ENCODE data around the gene TMPRSS3. TPM values are rescaled to one million over a fixed set of nuclear protein-coding genes. Genes with fewer than 3 reads are reported as not detected.

Gene TMPRSS3
- total RNA-seq, 2 experiments from 2014 or later, result 123 to 134 TPM

- Mint-ChIP-seq H3K4me3 (no peak overlapping the region), H3K27ac (no peak overlapping the region), H3K9me3 (peaks cover 1% of the 10 kb centered on the region), H3K36me3 (ENCODE audit: low read depth) (no peaks in the 10 kb centered on the region), H3K27me3 (no peaks in the 10 kb centered on the region), H3K4me1 (ENCODE audit: low read depth) (peaks cover 17% of the 10 kb centered on the region)
- intact Hi-C loops (cut with micrococcal nuclease), result loop anchor here (5.0 kb wide), 1 partner anchor 108 kb away; no protein-coding TSS in a partner anchor
- CTCF ChIA-PET, result interaction anchor here (0.8 to 5.9 kb wide), 29 partner anchors 8 to 222 kb away, joined by 3 to 47 read pairs (median 5); partner anchors contain the start of genes TFF1 and UBASH3A
- ATAC-seq, result peak; percentile 8
- TF ChIP-seq CTCF (IDR thresholded peaks at IDR 0.05), result no peak
- no peak for DNase-seq
- POLR2A ChIA-PET, result interaction anchor here (0.8 to 1.8 kb wide), 5 partner anchors 28 to 110 kb away, joined by 3 to 6 read pairs (median 4); partner anchors contain the start of gene TFF1
Measured at GRCh38 chr21:42338729-42339715, 56.8 kb downstream of the TMPRSS3 start.

- H3K36me3 Mint-ChIP-seq (ENCODE audit: low read depth), result no peaks in the 10 kb centered on the region
- no peaks in the 10 kb centered on the region for H3K27me3 Mint-ChIP-seq
- TF ChIP-seq CTCF (IDR thresholded peaks at IDR 0.05), result peak; percentile 91
- ChIA-PET POLR2A (interaction anchor here (0.8 to 1.8 kb wide), 8 partner anchors 29 to 111 kb away, joined by 3 to 6 read pairs (median 4); partner anchors contain the start of genes TFF1 and UBASH3A), CTCF (interaction anchor here (0.6 to 5.9 kb wide), 39 partner anchors 9 to 221 kb away, joined by 3 to 47 read pairs (median 5); partner anchors contain the start of genes RSPH1, TFF1 and UBASH3A)
- peaks cover 1% of the 10 kb centered on the region for H3K9me3 Mint-ChIP-seq
- H3K4me3 Mint-ChIP-seq, result no peak overlapping the region
- DNase-seq (peak; percentile 94), ATAC-seq (peak; percentile 99)
- peak overlapping the region; percentile 63 for H3K27ac Mint-ChIP-seq
- peaks cover 17% of the 10 kb centered on the region for H3K4me1 Mint-ChIP-seq (ENCODE audit: low read depth)
- intact Hi-C loops (cut with micrococcal nuclease), result loop anchor here (5.0 kb wide), 1 partner anchor 109 kb away; no protein-coding TSS in a partner anchor
Measured at GRCh38 chr21:42337830-42338728, 57.8 kb downstream of the TMPRSS3 start.

- ChIA-PET POLR2A (interaction anchor here (1.0 to 1.8 kb wide), 4 partner anchors 37 to 110 kb away, joined by 3 to 6 read pairs (median 5); partner anchors contain the start of gene UBASH3A), CTCF (interaction anchor here (0.6 to 5.9 kb wide), 32 partner anchors 8 to 220 kb away, joined by 3 to 47 read pairs (median 5); partner anchors contain the start of genes RSPH1, TFF1 and UBASH3A)
- DNase-seq, result no peak
- ATAC-seq, result no peak
- no peaks in the 10 kb centered on the region for H3K27me3 Mint-ChIP-seq
- H3K36me3 Mint-ChIP-seq (ENCODE audit: low read depth), result no peaks in the 10 kb centered on the region
- no peak overlapping the region for H3K4me3 Mint-ChIP-seq
- intact Hi-C loops (cut with micrococcal nuclease), result loop anchor here (5.0 kb wide), 1 partner anchor 110 kb away; no protein-coding TSS in a partner anchor
- peak overlapping the region; percentile 20 for H3K27ac Mint-ChIP-seq
- no peak for TF ChIP-seq CTCF (IDR thresholded peaks at IDR 0.05)
- H3K9me3 Mint-ChIP-seq, result peaks cover 1% of the 10 kb centered on the region
- peaks cover 17% of the 10 kb centered on the region for H3K4me1 Mint-ChIP-seq (ENCODE audit: low read depth)
Measured at GRCh38 chr21:42337276-42337675, 58.6 kb downstream of the TMPRSS3 start.

GRCh38 chr21:42336054-42336453 is 59.8 kb downstream of the TMPRSS3 start:
- ChIA-PET POLR2A (interaction anchor here (1.6 kb wide), 1 partner anchor 68 kb away, joined by 6 read pairs; the partner anchor contains the start of gene UBASH3A), CTCF (interaction anchor here (1.3 to 5.9 kb wide), 7 partner anchors 11 to 160 kb away, joined by 3 to 47 read pairs (median 9); partner anchors contain the start of gene RSPH1)
- DNase-seq (no peak), ATAC-seq (no peak)
- TF ChIP-seq CTCF (IDR thresholded peaks at IDR 0.05), result no peak
- Mint-ChIP-seq H3K27ac (no peak overlapping the region), H3K9me3 (peaks cover 10% of the 10 kb centered on the region), H3K27me3 (no peaks in the 10 kb centered on the region), H3K36me3 (ENCODE audit: low read depth) (no peaks in the 10 kb centered on the region), H3K4me3 (no peak overlapping the region), H3K4me1 (ENCODE audit: low read depth) (peaks cover 17% of the 10 kb centered on the region)
- intact Hi-C loops (cut with micrococcal nuclease), result loop anchor here (5.0 kb wide), 1 partner anchor 111 kb away; no protein-coding TSS in a partner anchor
